ENCODE measurements around the gene ALK. TPM values are rescaled to one million over a fixed set of nuclear protein-coding genes. Genes with fewer than 3 reads are reported as not detected.

The ALK gene
- total and polyA plus RNA-seq, 4 donors, result 4.2 to 16.7 (median 14.2) TPM

- Histone ChIP-seq H3K4me3 (ENCODE audit: low read depth, low read length) (no peak overlapping the region), H3K27ac (ENCODE audit: low read depth, low read length) (no peak overlapping the region), H3K4me1 (ENCODE audit: control insufficient read depth, insufficient read depth, low read length) (no peaks in the 10 kb centered on the region), H3K9me3 (ENCODE audit: control insufficient read depth, insufficient read depth, low read length) (no peaks in the 10 kb centered on the region), H3K36me3 (ENCODE audit: control insufficient read depth, insufficient read depth, low read length) (no peaks in the 10 kb centered on the region), H3K27me3 (ENCODE audit: control insufficient read depth, insufficient read depth, low read length) (no peaks in the 10 kb centered on the region)
- WGBS (ENCODE audit: insufficient coverage), result no CpG with 5 or more reads among the region's 1 CpG
- no peak for DNase-seq (ENCODE audit: low read depth in 4 of 6, low spot score in 6 of 6)
These were observed 145.4 kb downstream of the ALK start for GRCh38 chr2:29775937-29776336.

- no peak for DNase-seq (ENCODE audit: low read depth in 4 of 6, low spot score in 6 of 6)
- Histone ChIP-seq H3K27me3 (ENCODE audit: control insufficient read depth, insufficient read depth, low read length) (no peaks in the 10 kb centered on the region), H3K4me3 (ENCODE audit: low read depth, low read length) (no peak overlapping the region), H3K27ac (ENCODE audit: low read depth, low read length) (no peak overlapping the region), H3K9me3 (ENCODE audit: control insufficient read depth, insufficient read depth, low read length) (no peaks in the 10 kb centered on the region), H3K4me1 (ENCODE audit: control insufficient read depth, insufficient read depth, low read length) (no peaks in the 10 kb centered on the region), H3K36me3 (ENCODE audit: control insufficient read depth, insufficient read depth, low read length) (no peaks in the 10 kb centered on the region)
- no CpG with 5 or more reads among the region's 6 CpGs for WGBS (ENCODE audit: insufficient coverage)
These were observed 146.8 kb downstream of the ALK start for GRCh38 chr2:29774624-29775023.

GRCh38 chr2:29770846-29771245, 150.5 kb downstream of the ALK start:
- Histone ChIP-seq H3K27me3 (ENCODE audit: control insufficient read depth, insufficient read depth, low read length) (no peaks in the 10 kb centered on the region), H3K36me3 (ENCODE audit: control insufficient read depth, insufficient read depth, low read length) (no peaks in the 10 kb centered on the region), H3K9me3 (ENCODE audit: control insufficient read depth, insufficient read depth, low read length) (no peaks in the 10 kb centered on the region), H3K4me1 (ENCODE audit: control insufficient read depth, insufficient read depth, low read length) (no peaks in the 10 kb centered on the region), H3K27ac (ENCODE audit: low read depth, low read length) (no peak overlapping the region), H3K4me3 (ENCODE audit: low read depth, low read length) (no peak overlapping the region)
- 95% methylated on average over 3 of the region's 3 CpGs for WGBS (ENCODE audit: insufficient coverage)
- no peak for DNase-seq (ENCODE audit: low read depth in 4 of 6, low spot score in 6 of 6)

GRCh38 chr2:29769847-29770246, 151.5 kb downstream of the ALK start:
- H3K36me3 ChIP-seq (ENCODE audit: control insufficient read depth, insufficient read depth, low read length), result no peaks in the 10 kb centered on the region
- no peak for DNase-seq (ENCODE audit: low read depth in 4 of 6, low spot score in 6 of 6)
- H3K4me1 ChIP-seq (ENCODE audit: control insufficient read depth, insufficient read depth, low read length), result no peaks in the 10 kb centered on the region
- no peak overlapping the region for H3K27ac ChIP-seq (ENCODE audit: low read depth, low read length)
- WGBS (ENCODE audit: insufficient coverage), result 100% methylated on average over 1 of the region's 4 CpGs
- no peak overlapping the region for H3K4me3 ChIP-seq (ENCODE audit: low read depth, low read length)
- H3K9me3 ChIP-seq (ENCODE audit: control insufficient read depth, insufficient read depth, low read length), result no peaks in the 10 kb centered on the region
- no peaks in the 10 kb centered on the region for H3K27me3 ChIP-seq (ENCODE audit: control insufficient read depth, insufficient read depth, low read length)

- Histone ChIP-seq H3K36me3 (ENCODE audit: control insufficient read depth, insufficient read depth, low read length) (no peaks in the 10 kb centered on the region), H3K4me1 (ENCODE audit: control insufficient read depth, insufficient read depth, low read length) (no peaks in the 10 kb centered on the region), H3K27ac (ENCODE audit: low read depth, low read length) (no peak overlapping the region), H3K9me3 (ENCODE audit: control insufficient read depth, insufficient read depth, low read length) (no peaks in the 10 kb centered on the region), H3K4me3 (ENCODE audit: low read depth, low read length) (no peak overlapping the region), H3K27me3 (ENCODE audit: control insufficient read depth, insufficient read depth, low read length) (no peaks in the 10 kb centered on the region)
- 36% methylated on average over 4 of the region's 9 CpGs for WGBS (ENCODE audit: insufficient coverage)
- DNase-seq (ENCODE audit: low read depth in 4 of 6, low spot score in 6 of 6), result peak in 1 of 6 donors; percentile 50
These were observed 153.6 kb downstream of the ALK start for GRCh38 chr2:29767606-29768335.

GRCh38 chr2:29766191-29766590, 155.2 kb downstream of the ALK start:
- no peak for DNase-seq (ENCODE audit: low read depth in 4 of 6, low spot score in 6 of 6)
- Histone ChIP-seq H3K36me3 (ENCODE audit: control insufficient read depth, insufficient read depth, low read length) (no peaks in the 10 kb centered on the region), H3K9me3 (ENCODE audit: control insufficient read depth, insufficient read depth, low read length) (no peaks in the 10 kb centered on the region), H3K27me3 (ENCODE audit: control insufficient read depth, insufficient read depth, low read length) (no peaks in the 10 kb centered on the region), H3K4me3 (ENCODE audit: low read depth, low read length) (no peak overlapping the region), H3K4me1 (ENCODE audit: control insufficient read depth, insufficient read depth, low read length) (no peaks in the 10 kb centered on the region), H3K27ac (ENCODE audit: low read depth, low read length) (no peak overlapping the region)
- 77% methylated on average over 1 of the region's 1 CpG for WGBS (ENCODE audit: insufficient coverage)

GRCh38 chr2:29765721-29766120, 155.7 kb downstream of the ALK start:
- no peaks in the 10 kb centered on the region for H3K9me3 ChIP-seq (ENCODE audit: control insufficient read depth, insufficient read depth, low read length)
- no peak overlapping the region for H3K4me3 ChIP-seq (ENCODE audit: low read depth, low read length)
- WGBS (ENCODE audit: insufficient coverage), result no CpG with 5 or more reads among the region's 1 CpG
- no peak overlapping the region for H3K27ac ChIP-seq (ENCODE audit: low read depth, low read length)
- H3K36me3 ChIP-seq (ENCODE audit: control insufficient read depth, insufficient read depth, low read length), result no peaks in the 10 kb centered on the region
- DNase-seq (ENCODE audit: low read depth in 4 of 6, low spot score in 6 of 6), result no peak
- no peaks in the 10 kb centered on the region for H3K4me1 ChIP-seq (ENCODE audit: control insufficient read depth, insufficient read depth, low read length)
- no peaks in the 10 kb centered on the region for H3K27me3 ChIP-seq (ENCODE audit: control insufficient read depth, insufficient read depth, low read length)

- WGBS (ENCODE audit: insufficient coverage), result 0% methylated on average over 2 of the region's 3 CpGs
- H3K36me3 ChIP-seq (ENCODE audit: control insufficient read depth, insufficient read depth, low read length), result no peaks in the 10 kb centered on the region
- DNase-seq (ENCODE audit: low read depth in 4 of 6, low spot score in 6 of 6), result no peak
- no peaks in the 10 kb centered on the region for H3K27me3 ChIP-seq (ENCODE audit: control insufficient read depth, insufficient read depth, low read length)
- no peak overlapping the region for H3K27ac ChIP-seq (ENCODE audit: low read depth, low read length)
- H3K4me1 ChIP-seq (ENCODE audit: control insufficient read depth, insufficient read depth, low read length), result no peaks in the 10 kb centered on the region
- no peaks in the 10 kb centered on the region for H3K9me3 ChIP-seq (ENCODE audit: control insufficient read depth, insufficient read depth, low read length)
- no peak overlapping the region for H3K4me3 ChIP-seq (ENCODE audit: low read depth, low read length)
These were observed 158.0 kb downstream of the ALK start for GRCh38 chr2:29763371-29763770.

GRCh38 chr2:29762239-29762638, 159.1 kb downstream of the ALK start:
- no CpG with 5 or more reads among the region's 5 CpGs for WGBS (ENCODE audit: insufficient coverage)
- DNase-seq (ENCODE audit: low read depth in 4 of 6, low spot score in 6 of 6), result peak in 1 of 6 donors; percentile 29
- Histone ChIP-seq H3K4me3 (ENCODE audit: low read depth, low read length) (no peak overlapping the region), H3K27ac (ENCODE audit: low read depth, low read length) (no peak overlapping the region), H3K27me3 (ENCODE audit: control insufficient read depth, insufficient read depth, low read length) (no peaks in the 10 kb centered on the region), H3K36me3 (ENCODE audit: control insufficient read depth, insufficient read depth, low read length) (no peaks in the 10 kb centered on the region), H3K4me1 (ENCODE audit: control insufficient read depth, insufficient read depth, low read length) (no peaks in the 10 kb centered on the region), H3K9me3 (ENCODE audit: control insufficient read depth, insufficient read depth, low read length) (no peaks in the 10 kb centered on the region)

- Histone ChIP-seq H3K4me1 (ENCODE audit: control insufficient read depth, insufficient read depth, low read length) (no peaks in the 10 kb centered on the region), H3K9me3 (ENCODE audit: control insufficient read depth, insufficient read depth, low read length) (no peaks in the 10 kb centered on the region), H3K36me3 (ENCODE audit: control insufficient read depth, insufficient read depth, low read length) (no peaks in the 10 kb centered on the region), H3K4me3 (ENCODE audit: low read depth, low read length) (no peak overlapping the region), H3K27ac (ENCODE audit: low read depth, low read length) (no peak overlapping the region), H3K27me3 (ENCODE audit: control insufficient read depth, insufficient read depth, low read length) (no peaks in the 10 kb centered on the region)
- WGBS (ENCODE audit: insufficient coverage), result no CpG with 5 or more reads among the region's 1 CpG
- DNase-seq (ENCODE audit: low read depth in 4 of 6, low spot score in 6 of 6), result no peak
These were observed 160.1 kb downstream of the ALK start for GRCh38 chr2:29761278-29761677.

Data from spinal cord (tissue), 10 donors.